A673 (cell line): ENCODE measurements around the gene JSRP1. TPM values are rescaled to one million over a fixed set of nuclear protein-coding genes. Genes with fewer than 3 reads are reported as not detected.
A peak's percentile ranks its signal among the peaks of the same experiment; 100 is the strongest.

Experiments
- BruUV-seq: library from RNA; stranded (reverse); fragments of 400-500 nt; replicated peaks from 2 replicates; lab custom pipeline; 2021; lab: Mats Ljungman, UMichigan
- CTCF ChIA-PET: fragments of 300-600 bp; sonication (Branson Sonifier 250); formaldehyde crosslinking; loops from one replicate; lab custom pipeline; 2022; ENCODE audit warnings: antibody characterized with exemption; lab: Charles Lee
- POLR2A ChIA-PET: fragments of 300-600 bp; sonication (Branson Sonifier 250); formaldehyde crosslinking; loops from one replicate; lab custom pipeline; 2022; ENCODE audit warnings: antibody characterized with exemption; ENCODE audit not compliant: low non-redundant PET; lab: Charles Lee
- DNase-seq: peaks from one replicate; pipeline ENCODE4 v3.0.0-alpha.2; 2015; ENCODE audit warnings: low spot score
- H3K27ac ChIP-seq: fragments of 200-600 bp; sonication (generic); 2 replicates; pipeline ENCODE4 v1.5.1; 2016; ENCODE audit warnings: mixed run types, low read depth, mild to moderate bottlenecking, mixed read lengths, antibody characterized with exemption, low read length; ENCODE audit not compliant: poor library complexity, severe bottlenecking
- H3K27me3 ChIP-seq: fragments of 200-600 bp; sonication (generic); replicated peaks from 2 replicates; pipeline ENCODE4 v1.6.1; 2017; ENCODE audit warnings: mixed run types, low read depth, mild to moderate bottlenecking, mixed read lengths, antibody characterized with exemption, low read length; ENCODE audit not compliant: insufficient read depth, poor library complexity
- H3K36me3 ChIP-seq: fragments of 200-600 bp; sonication (generic); 2 replicates; pipeline ENCODE4 v1.6.1; 2016; ENCODE audit warnings: mixed run types, mild to moderate bottlenecking, mixed read lengths, antibody characterized with exemption, low read length; ENCODE audit not compliant: insufficient read depth, poor library complexity, severe bottlenecking
- H3K4me1 ChIP-seq: fragments of 200-600 bp; sonication (generic); 2 replicates; pipeline ENCODE4 v1.6.1; 2017; ENCODE audit warnings: mixed run types, mild to moderate bottlenecking, mixed read lengths, antibody characterized with exemption, low read length; ENCODE audit not compliant: insufficient read depth, poor library complexity, severe bottlenecking
- H3K4me3 ChIP-seq: fragments of 200-600 bp; sonication (generic); 2 replicates; pipeline ENCODE4 v1.5.1; 2016; ENCODE audit warnings: low read depth, mixed run types, mild to moderate bottlenecking, mixed read lengths, low read length; ENCODE audit not compliant: poor library complexity, severe bottlenecking
- H3K9me3 ChIP-seq: fragments of 200-600 bp; sonication (generic); 2 replicates; pipeline ENCODE4 v1.6.1; 2016; ENCODE audit warnings: mixed run types, low read depth, mild to moderate bottlenecking, mixed read lengths, antibody characterized with exemption, low read length; ENCODE audit not compliant: poor library complexity, severe bottlenecking
- CTCF ChIP-seq: fragments of 300-800, 200-600 bp; sonication (generic); conservative IDR thresholded peaks from 2 replicates; pipeline ENCODE4 v1.5.1; 2017; ENCODE audit warnings: low read depth, mild to moderate bottlenecking, antibody characterized with exemption, low read length, moderate library complexity, mixed read lengths
- EZH2 ChIP-seq: fragments of 200-600 bp; sonication (generic); IDR thresholded peaks from 2 replicates; pipeline ENCODE4 v1.6.1; 2017; ENCODE audit warnings: borderline replicate concordance, low read depth, mild to moderate bottlenecking, mixed read lengths, antibody characterized with exemption, low read length; ENCODE audit not compliant: poor library complexity, severe bottlenecking
- intact Hi-C: fragments of 100-400 bp; cut with micrococcal nuclease; formaldehyde crosslinking; loops from one replicate; pipeline ENCODE4 v1.10.0; 2022; ENCODE audit not compliant: unreplicated experiment
- total RNA-seq: library from RNA; stranded (reverse); gene quantifications from 2 replicates; pipeline ENCODE4 v1.2.3, GENCODE V29; 2021

JSRP1 gene
- total RNA-seq, 1 experiment from 2014 or later, result 0.73 TPM

DNA sequence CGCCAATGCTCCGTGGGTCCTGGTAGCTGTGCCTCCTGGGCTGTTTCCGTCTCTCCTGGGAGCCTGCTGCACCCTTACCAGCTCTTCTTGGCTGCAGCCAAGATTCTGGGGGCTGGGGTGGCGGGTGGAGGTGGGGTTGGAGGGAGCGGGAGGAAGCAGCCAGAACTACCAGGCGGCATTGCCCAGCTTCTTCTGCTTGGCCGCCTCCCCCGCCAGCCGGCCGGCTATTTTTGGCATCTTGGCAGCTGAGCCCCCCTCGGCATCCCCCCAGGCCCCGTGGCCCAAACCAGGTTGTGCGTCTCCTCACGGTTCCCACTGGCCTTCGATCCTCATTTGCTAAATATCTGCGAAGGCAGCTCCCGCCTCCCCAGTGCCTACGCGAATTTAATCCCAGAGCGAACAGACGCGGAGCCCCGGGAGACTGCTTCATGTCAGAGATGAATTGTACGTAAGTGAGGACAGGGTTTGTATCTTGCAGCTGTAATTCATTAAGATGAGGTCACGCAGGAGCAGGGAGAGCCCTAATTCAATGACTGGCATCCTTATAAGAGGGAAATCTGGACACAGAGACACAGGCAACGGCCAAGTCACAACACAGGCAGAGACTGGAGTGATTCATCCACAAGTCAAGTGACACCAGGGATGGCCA lies 38.6 kb upstream of the JSRP1 start:
- H3K4me3 ChIP-seq, result no peak overlapping the region
- DNase-seq, result peak; percentile 66
- POLR2A ChIA-PET, result interaction anchor here (0.5 to 0.7 kb wide), 3 partner anchors 45 to 455 kb away, joined by 4 to 11 read pairs (median 4); no protein-coding TSS in a partner anchor
- H3K36me3 ChIP-seq, result no peaks in the 10 kb centered on the region
- intact Hi-C loops, result no loop called here
- CTCF ChIA-PET, result interaction anchor here (0.5 to 0.6 kb wide), 3 partner anchors 74 to 274 kb away, joined by 3 to 8 read pairs (median 6); no protein-coding TSS in a partner anchor
- H3K27ac ChIP-seq, result no peak overlapping the region
- peaks cover 18% of the 10 kb centered on the region for H3K4me1 ChIP-seq
- no TSS peak for BruUV-seq
- no peaks in the 10 kb centered on the region for H3K9me3 ChIP-seq
- H3K27me3 ChIP-seq, result peaks cover 30% of the 10 kb centered on the region
- TF ChIP-seq EZH2 (no peak), CTCF (no peak)

GRCh38 chr19:2291185-2291751 lies 35.1 kb upstream of the JSRP1 start:
- BruUV-seq, result no TSS peak
- no peak for DNase-seq
- peaks cover 18% of the 10 kb centered on the region for H3K4me1 ChIP-seq
- no peaks in the 10 kb centered on the region for H3K36me3 ChIP-seq
- no peak overlapping the region for H3K4me3 ChIP-seq
- no peak for TF ChIP-seq CTCF
- TF ChIP-seq EZH2, result no peak
- H3K27me3 ChIP-seq, result peaks cover 46% of the 10 kb centered on the region
- ChIA-PET POLR2A (no interaction called here), CTCF (interaction anchor here (0.7 kb wide), 1 partner anchor 510 kb away, joined by 4 read pairs; no protein-coding TSS in a partner anchor)
- intact Hi-C loops, result no loop called here
- no peak overlapping the region for H3K27ac ChIP-seq
- no peaks in the 10 kb centered on the region for H3K9me3 ChIP-seq

DNA sequence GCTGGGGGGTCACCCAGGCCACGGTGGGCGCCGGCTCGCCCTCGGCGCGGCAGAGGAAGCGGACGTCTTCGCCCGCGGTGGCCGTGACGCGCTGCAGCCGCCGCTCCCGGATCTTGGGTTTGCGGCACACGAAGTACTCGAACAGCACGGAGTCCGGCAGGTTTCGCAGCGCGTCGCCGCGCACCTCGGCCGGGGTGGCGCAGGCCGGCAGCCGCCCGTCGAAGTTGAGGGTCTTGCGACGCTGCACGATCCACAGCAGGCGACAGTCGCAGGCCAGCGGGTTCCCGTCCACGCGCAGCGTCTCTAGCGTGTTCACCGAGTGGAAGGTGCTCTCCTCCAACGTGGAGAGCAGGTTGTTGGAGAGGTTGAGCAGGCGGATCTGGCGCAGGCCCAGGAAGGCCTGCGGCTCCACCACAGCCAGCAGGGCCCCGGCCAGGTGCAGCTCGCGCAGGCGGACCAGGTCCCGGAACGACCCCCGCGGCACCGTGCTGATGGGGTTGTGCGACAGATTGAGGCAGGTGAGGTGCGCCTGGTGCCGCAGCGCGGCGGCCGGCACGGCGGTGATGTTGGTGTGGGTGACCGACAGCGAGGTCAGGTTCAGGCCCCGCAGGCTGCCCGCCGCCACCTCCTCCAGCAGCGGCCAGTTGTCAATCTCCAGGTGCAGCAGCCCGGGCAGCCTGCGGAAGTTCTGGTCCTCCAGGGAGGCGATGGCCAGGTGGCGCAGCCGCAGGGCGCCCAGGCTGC lies 34.4 kb upstream of the JSRP1 start:
- Histone ChIP-seq H3K27ac (no peak overlapping the region), H3K36me3 (no peaks in the 10 kb centered on the region), H3K9me3 (no peaks in the 10 kb centered on the region), H3K4me1 (peaks cover 18% of the 10 kb centered on the region), H3K4me3 (peak overlapping the region; percentile 30), H3K27me3 (peaks cover 46% of the 10 kb centered on the region)
- POLR2A ChIA-PET, result no interaction called here
- no peak for DNase-seq
- CTCF ChIA-PET, result no interaction called here
- intact Hi-C loops, result no loop called here
- peak; percentile 18 for TF ChIP-seq EZH2
- no peak for TF ChIP-seq CTCF
- BruUV-seq, result no TSS peak
